ENCODE measurements around the gene CLDN20.

- TF ChIP-seq, protein P1, sequence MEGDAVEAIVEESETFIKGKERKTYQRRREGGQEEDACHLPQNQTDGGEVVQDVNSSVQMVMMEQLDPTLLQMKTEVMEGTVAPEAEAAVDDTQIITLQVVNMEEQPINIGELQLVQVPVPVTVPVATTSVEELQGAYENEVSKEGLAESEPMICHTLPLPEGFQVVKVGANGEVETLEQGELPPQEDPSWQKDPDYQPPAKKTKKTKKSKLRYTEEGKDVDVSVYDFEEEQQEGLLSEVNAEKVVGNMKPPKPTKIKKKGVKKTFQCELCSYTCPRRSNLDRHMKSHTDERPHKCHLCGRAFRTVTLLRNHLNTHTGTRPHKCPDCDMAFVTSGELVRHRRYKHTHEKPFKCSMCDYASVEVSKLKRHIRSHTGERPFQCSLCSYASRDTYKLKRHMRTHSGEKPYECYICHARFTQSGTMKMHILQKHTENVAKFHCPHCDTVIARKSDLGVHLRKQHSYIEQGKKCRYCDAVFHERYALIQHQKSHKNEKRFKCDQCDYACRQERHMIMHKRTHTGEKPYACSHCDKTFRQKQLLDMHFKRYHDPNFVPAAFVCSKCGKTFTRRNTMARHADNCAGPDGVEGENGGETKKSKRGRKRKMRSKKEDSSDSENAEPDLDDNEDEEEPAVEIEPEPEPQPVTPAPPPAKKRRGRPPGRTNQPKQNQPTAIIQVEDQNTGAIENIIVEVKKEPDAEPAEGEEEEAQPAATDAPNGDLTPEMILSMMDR (IDR thresholded peaks at IDR 0.05): no peak
- no peak for TF ChIP-seq POLR2A (IDR thresholded peaks at IDR 0.05)
Measured at GRCh38 chr6:155240905-155241600, 22.8 kb upstream of the CLDN20 start.
